Measurements from ENCODE around the gene USF1. TPM values are rescaled to one million over a fixed set of nuclear protein-coding genes. Genes with fewer than 3 reads are reported as not detected.

The USF1 gene
- total and polyA plus RNA-seq, 2 experiments from 2014 or later, result 23.8 to 74.8 TPM

- no peak for TF ChIP-seq NANOG (IDR thresholded peaks at IDR 0.05; ENCODE audit: borderline replicate concordance)
- TF ChIP-seq CREB1 (CRISPR knock-in tag; IDR thresholded peaks at IDR 0.05; ENCODE audit: low read depth), result no peak
- no peak for TF ChIP-seq ZNF331 (CRISPR knock-in tag; IDR thresholded peaks at IDR 0.05; ENCODE audit: low read depth)
- TF ChIP-seq ZNF114 (CRISPR knock-in tag; IDR thresholded peaks at IDR 0.05), result no peak
- TF ChIP-seq EZH2 (IDR thresholded peaks at IDR 0.05; ENCODE audit: low read depth, unreplicated experiment), result no peak
These were observed 49.5 kb upstream of the USF1 start (continued) for GRCh38 chr1:161095230-161095629.

DNA sequence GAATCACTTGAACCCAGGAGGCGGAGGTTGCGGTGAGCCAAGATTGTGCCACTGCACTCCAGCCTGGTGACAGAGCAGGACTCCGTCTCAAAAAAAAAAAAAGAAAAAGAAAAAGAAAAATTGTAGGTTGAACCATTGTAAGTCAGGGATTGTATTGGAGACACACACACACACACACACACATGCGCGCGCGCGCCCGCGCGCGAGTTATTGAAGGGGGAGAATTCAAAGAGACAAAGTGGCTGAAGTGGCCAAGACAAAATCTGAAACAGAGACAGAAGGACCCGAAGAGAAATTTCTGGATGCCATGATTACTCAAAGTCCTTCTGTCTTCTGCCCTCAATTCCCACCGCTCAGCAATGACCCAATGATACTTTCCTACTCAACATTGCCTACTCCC is 48.7 kb upstream of the USF1 start:
- TF ChIP-seq, protein P1, sequence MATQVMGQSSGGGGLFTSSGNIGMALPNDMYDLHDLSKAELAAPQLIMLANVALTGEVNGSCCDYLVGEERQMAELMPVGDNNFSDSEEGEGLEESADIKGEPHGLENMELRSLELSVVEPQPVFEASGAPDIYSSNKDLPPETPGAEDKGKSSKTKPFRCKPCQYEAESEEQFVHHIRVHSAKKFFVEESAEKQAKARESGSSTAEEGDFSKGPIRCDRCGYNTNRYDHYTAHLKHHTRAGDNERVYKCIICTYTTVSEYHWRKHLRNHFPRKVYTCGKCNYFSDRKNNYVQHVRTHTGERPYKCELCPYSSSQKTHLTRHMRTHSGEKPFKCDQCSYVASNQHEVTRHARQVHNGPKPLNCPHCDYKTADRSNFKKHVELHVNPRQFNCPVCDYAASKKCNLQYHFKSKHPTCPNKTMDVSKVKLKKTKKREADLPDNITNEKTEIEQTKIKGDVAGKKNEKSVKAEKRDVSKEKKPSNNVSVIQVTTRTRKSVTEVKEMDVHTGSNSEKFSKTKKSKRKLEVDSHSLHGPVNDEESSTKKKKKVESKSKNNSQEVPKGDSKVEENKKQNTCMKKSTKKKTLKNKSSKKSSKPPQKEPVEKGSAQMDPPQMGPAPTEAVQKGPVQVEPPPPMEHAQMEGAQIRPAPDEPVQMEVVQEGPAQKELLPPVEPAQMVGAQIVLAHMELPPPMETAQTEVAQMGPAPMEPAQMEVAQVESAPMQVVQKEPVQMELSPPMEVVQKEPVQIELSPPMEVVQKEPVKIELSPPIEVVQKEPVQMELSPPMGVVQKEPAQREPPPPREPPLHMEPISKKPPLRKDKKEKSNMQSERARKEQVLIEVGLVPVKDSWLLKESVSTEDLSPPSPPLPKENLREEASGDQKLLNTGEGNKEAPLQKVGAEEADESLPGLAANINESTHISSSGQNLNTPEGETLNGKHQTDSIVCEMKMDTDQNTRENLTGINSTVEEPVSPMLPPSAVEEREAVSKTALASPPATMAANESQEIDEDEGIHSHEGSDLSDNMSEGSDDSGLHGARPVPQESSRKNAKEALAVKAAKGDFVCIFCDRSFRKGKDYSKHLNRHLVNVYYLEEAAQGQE (IDR thresholded peaks at IDR 0.05; ENCODE audit: unreplicated experiment), result no peak
- TF ChIP-seq JUNB (IDR thresholded peaks at IDR 0.05; ENCODE audit: unreplicated experiment) (no peak), ZNF462 (CRISPR knock-in tag; IDR thresholded peaks at IDR 0.05) (no peak), ZNF114 (CRISPR knock-in tag; IDR thresholded peaks at IDR 0.05) (no peak), ETS1 (IDR thresholded peaks at IDR 0.05) (no peak), EZH2 (IDR thresholded peaks at IDR 0.05; ENCODE audit: low read depth, unreplicated experiment) (no peak), EZH2phosphoT487 (IDR thresholded peaks at IDR 0.05; ENCODE audit: unreplicated experiment) (no peak), ZNF331 (CRISPR knock-in tag; IDR thresholded peaks at IDR 0.05; ENCODE audit: low read depth) (no peak)
- Mint-ChIP-seq H3K36me3 (ENCODE audit: low read depth) (no peaks in the 10 kb centered on the region), H3K4me3 (no peak overlapping the region), H3K27ac (no peak overlapping the region), H3K9me3 (peaks cover 3% of the 10 kb centered on the region; the same call in 1 of the 3 replicates), H3K4me1 (peaks cover 9% of the 10 kb centered on the region; the same call in 1 of the 3 replicates), H3K27me3 (ENCODE audit: insufficient read depth, low read depth, poor library complexity) (peaks cover 15% of the 10 kb centered on the region)
- no peaks in the 10 kb centered on the region for H3K27me3 ChIP-seq (ENCODE audit: insufficient read depth)
- no peak overlapping the region for H3K4me3 ChIP-seq
- DNase-seq (ENCODE audit: low spot score), result no peak
- H3K4me2 ChIP-seq, result no peak overlapping the region
- H2AFZ ChIP-seq, result no peak overlapping the region
- H3K4me1 ChIP-seq (ENCODE audit: insufficient read depth), result no peaks in the 10 kb centered on the region; the same call in 1 of the 2 replicates
- no peak for ATAC-seq
- no peaks in the 10 kb centered on the region for H3K36me3 ChIP-seq (ENCODE audit: insufficient read depth)
- peaks cover 7% of the 10 kb centered on the region for H3F3A ChIP-seq (replicated peaks; ENCODE audit: low read depth)
- H3K9me2 ChIP-seq (ENCODE audit: insufficient read depth), result no peaks in the 10 kb centered on the region
- no peaks in the 10 kb centered on the region for H4K20me1 ChIP-seq (replicated peaks; ENCODE audit: insufficient read depth)
- H3K27ac ChIP-seq (ENCODE audit: low read depth), result no peak overlapping the region
- no peaks in the 10 kb centered on the region for H3K79me2 ChIP-seq (replicated peaks; ENCODE audit: insufficient read depth)

All from GM23338 (cell line).